Measurements from ENCODE around the gene CDC14B.

The CDC14B gene

GRCh38 chr9:96524764-96525163, 94.9 kb downstream of the CDC14B start:
- Histone ChIP-seq H3K27me3 (ENCODE audit: insufficient read depth, poor library complexity, severe bottlenecking) (no peaks in the 10 kb centered on the region), H3K4me3 (replicated peaks; ENCODE audit: insufficient read depth, low read length) (no peak overlapping the region), H3K27ac (replicated peaks) (no peak overlapping the region)
- DNase-seq (ENCODE audit: low read depth in 1 of 2, low spot score in 1 of 2), result no peak
- TF ChIP-seq GABPA (IDR thresholded peaks at IDR 0.05; ENCODE audit: low read depth) (no peak), SPI1 (IDR thresholded peaks at IDR 0.05; ENCODE audit: borderline replicate concordance, low read depth) (peak; percentile 65; the same call in 1 of the 2 replicates)

- no peak overlapping the region for H3K27ac ChIP-seq (replicated peaks)
Measured at GRCh38 chr9:96524045-96524444, 95.6 kb downstream of the CDC14B start.

GRCh38 chr9:96523374-96523773, 96.3 kb downstream of the CDC14B start:
- TF ChIP-seq REST (IDR thresholded peaks at IDR 0.05; ENCODE audit: insufficient replicate concordance, low read depth) (no peak), POLR2AphosphoS5 (IDR thresholded peaks at IDR 0.05; ENCODE audit: low read depth) (no peak), CTCF (IDR thresholded peaks at IDR 0.05; ENCODE audit: insufficient read depth, low read length) (no peak), GABPA (IDR thresholded peaks at IDR 0.05; ENCODE audit: low read depth) (no peak), SPI1 (IDR thresholded peaks at IDR 0.05; ENCODE audit: borderline replicate concordance, low read depth) (no peak)
- Histone ChIP-seq H3K27me3 (ENCODE audit: insufficient read depth, poor library complexity, severe bottlenecking) (no peaks in the 10 kb centered on the region), H3K4me3 (replicated peaks; ENCODE audit: insufficient read depth, low read length) (no peak overlapping the region), H3K27ac (replicated peaks) (no peak overlapping the region)
- DNase-seq (ENCODE audit: low read depth in 1 of 2, low spot score in 1 of 2), result no peak

More at GRCh38 chr9:96524045-96524444, 95.6 kb downstream of the CDC14B start:
- no peaks in the 10 kb centered on the region for H3K27me3 ChIP-seq (ENCODE audit: insufficient read depth, poor library complexity, severe bottlenecking)
- no peak overlapping the region for H3K4me3 ChIP-seq (replicated peaks; ENCODE audit: insufficient read depth, low read length)
- TF ChIP-seq REST (IDR thresholded peaks at IDR 0.05; ENCODE audit: insufficient replicate concordance, low read depth) (no peak), SPI1 (IDR thresholded peaks at IDR 0.05; ENCODE audit: borderline replicate concordance, low read depth) (no peak), CTCF (IDR thresholded peaks at IDR 0.05; ENCODE audit: insufficient read depth, low read length) (no peak), GABPA (IDR thresholded peaks at IDR 0.05; ENCODE audit: low read depth) (no peak), POLR2AphosphoS5 (IDR thresholded peaks at IDR 0.05; ENCODE audit: low read depth) (no peak)
- DNase-seq (ENCODE audit: low read depth in 1 of 2, low spot score in 1 of 2), result no peak

GRCh38 chr9:96522366-96522765, 97.3 kb downstream of the CDC14B start:
- peak; percentile 35 to 77 for DNase-seq (ENCODE audit: low read depth in 1 of 2, low spot score in 1 of 2)
- no peak for TF ChIP-seq REST (IDR thresholded peaks at IDR 0.05; ENCODE audit: insufficient replicate concordance, low read depth)
- peak; percentile 80 for TF ChIP-seq SPI1 (IDR thresholded peaks at IDR 0.05; ENCODE audit: borderline replicate concordance, low read depth)
- no peak for TF ChIP-seq CTCF (IDR thresholded peaks at IDR 0.05; ENCODE audit: insufficient read depth, low read length)
- TF ChIP-seq POLR2AphosphoS5 (IDR thresholded peaks at IDR 0.05; ENCODE audit: low read depth), result no peak
- TF ChIP-seq GABPA (IDR thresholded peaks at IDR 0.05; ENCODE audit: low read depth), result no peak
- no peaks in the 10 kb centered on the region for H3K27me3 ChIP-seq (ENCODE audit: insufficient read depth, poor library complexity, severe bottlenecking)
- no peak overlapping the region for H3K4me3 ChIP-seq (replicated peaks; ENCODE audit: insufficient read depth, low read length)
- no peak overlapping the region for H3K27ac ChIP-seq (replicated peaks)

Measured in HL-60 (cell line).